OCI-LY1 (cell line): Measurements from ENCODE around the gene PPP1R36.
"Not testable (repeated sequence)": the region's sequence is repeated elsewhere in the genome, so short reads cannot be mapped to it uniquely, and the experiment has no call there.

ENCODE experiments used
- CTCF ChIP-seq: fragments of 200-600 bp; sonication (generic), shearing (Covaris generic); IDR thresholded peaks from 2 replicates; pipeline ENCODE4 v1.5.1; 2017; ENCODE audit warnings: mild to moderate bottlenecking, antibody characterized with exemption, low read length, moderate library complexity, mixed read lengths
- EZH2 ChIP-seq: fragments of 200-600 bp; sonication (generic), shearing (Covaris generic); IDR thresholded peaks from 2 replicates; pipeline ENCODE4 v1.8.0; 2017; ENCODE audit warnings: borderline replicate concordance, mixed run types, mild to moderate bottlenecking, antibody characterized with exemption, low read length, moderate library complexity, mixed read lengths

GRCh38 chr14:64631222-64631621 is 81.5 kb downstream of the PPP1R36 start:
- TF ChIP-seq CTCF, EZH2: not testable (repeated sequence)
